ENCODE data around the gene VDAC1. TPM values are rescaled to one million over a fixed set of nuclear protein-coding genes. Genes with fewer than 3 reads are reported as not detected.
"Not testable (repeated sequence)": the region's sequence is repeated elsewhere in the genome, so short reads cannot be mapped to it uniquely, and the experiment has no call there.

VDAC1 gene
- total and polyA plus RNA-seq, 2 experiments from 2014 or later, result 216 to 282 TPM

GRCh38 chr5:133957591-133957990, 47.2 kb downstream of the VDAC1 start:
- Histone ChIP-seq H3K4me3 (no peak overlapping the region), H3K27ac (no peak overlapping the region), H3K36me3 (replicated peaks; ENCODE audit: insufficient read depth, low read depth) (no peaks in the 10 kb centered on the region), H4K20me1 (ENCODE audit: insufficient read depth, poor library complexity, severe bottlenecking) (no peaks in the 10 kb centered on the region), H3K9me3 (ENCODE audit: low read depth) (no peaks in the 10 kb centered on the region), H3K4me2 (no peak overlapping the region), H3K4me1 (ENCODE audit: insufficient read depth) (no peaks in the 10 kb centered on the region), H3K9me2 (replicated peaks; ENCODE audit: insufficient read depth) (no peaks in the 10 kb centered on the region), H3K79me2 (peaks cover 29% of the 10 kb centered on the region), H2AFZ (no peak overlapping the region), H3K27me3 (no peaks in the 10 kb centered on the region)
- DNase-seq (ENCODE audit: low spot score), result no peak
- WGBS (ENCODE audit: low lambda C conversion rate, missing lambda C conversion rate), result 74% methylated on average over 1 of the region's 1 CpG
- TF ChIP-seq EZH2 (IDR thresholded peaks at IDR 0.05; ENCODE audit: borderline replicate concordance), result no peak
- no peak for TF ChIP-seq EZH2phosphoT487 (IDR thresholded peaks at IDR 0.05; ENCODE audit: low read depth, severe bottlenecking, unreplicated experiment)
- TF ChIP-seq CTCF (IDR thresholded peaks at IDR 0.05; ENCODE audit: poor library complexity), result no peak

- H3K9me2 ChIP-seq (replicated peaks; ENCODE audit: insufficient read depth), result no peaks in the 10 kb centered on the region
- H3K27me3 ChIP-seq, result no peaks in the 10 kb centered on the region
- 94% methylated on average over 4 of the region's 4 CpGs for WGBS (ENCODE audit: low lambda C conversion rate, missing lambda C conversion rate)
- no peaks in the 10 kb centered on the region for H3K9me3 ChIP-seq (ENCODE audit: low read depth)
- no peak for DNase-seq (ENCODE audit: low spot score)
- H3K4me3 ChIP-seq, result no peak overlapping the region
- no peak overlapping the region for H2AFZ ChIP-seq
- TF ChIP-seq EZH2phosphoT487 (IDR thresholded peaks at IDR 0.05; ENCODE audit: low read depth, severe bottlenecking, unreplicated experiment), result no peak
- no peak for TF ChIP-seq CTCF (IDR thresholded peaks at IDR 0.05; ENCODE audit: poor library complexity)
- no peak for TF ChIP-seq EZH2 (IDR thresholded peaks at IDR 0.05; ENCODE audit: borderline replicate concordance)
- peaks cover 24% of the 10 kb centered on the region for H3K79me2 ChIP-seq
- no peaks in the 10 kb centered on the region for H3K4me1 ChIP-seq (ENCODE audit: insufficient read depth)
- no peaks in the 10 kb centered on the region for H3K36me3 ChIP-seq (replicated peaks; ENCODE audit: insufficient read depth, low read depth)
- H3K27ac ChIP-seq, result no peak overlapping the region
- H3K4me2 ChIP-seq, result no peak overlapping the region
- H4K20me1 ChIP-seq (ENCODE audit: insufficient read depth, poor library complexity, severe bottlenecking), result no peaks in the 10 kb centered on the region
These were observed 47.7 kb downstream of the VDAC1 start for GRCh38 chr5:133957080-133957479.

- H3K36me3 ChIP-seq (replicated peaks; ENCODE audit: insufficient read depth, low read depth); H4K20me1 ChIP-seq (ENCODE audit: insufficient read depth, poor library complexity, severe bottlenecking); H3K9me2 ChIP-seq (replicated peaks; ENCODE audit: insufficient read depth); H3K4me2 ChIP-seq; H3K4me3 ChIP-seq; H3K27ac ChIP-seq; H3K9me3 ChIP-seq (ENCODE audit: low read depth); H3K27me3 ChIP-seq; DNase-seq (ENCODE audit: low spot score); H2AFZ ChIP-seq; H3K4me1 ChIP-seq (ENCODE audit: insufficient read depth): not testable (repeated sequence)
- WGBS (ENCODE audit: low lambda C conversion rate, missing lambda C conversion rate), result 89% methylated on average over 1 of the region's 1 CpG
- H3K79me2 ChIP-seq, result peaks cover 16% of the 10 kb centered on the region
These were observed 48.6 kb downstream of the VDAC1 start for GRCh38 chr5:133956196-133956595.

- no peak overlapping the region for H3K4me3 ChIP-seq
- H3K9me3 ChIP-seq (ENCODE audit: low read depth), result no peaks in the 10 kb centered on the region
- TF ChIP-seq EZH2phosphoT487 (IDR thresholded peaks at IDR 0.05; ENCODE audit: low read depth, severe bottlenecking, unreplicated experiment) (no peak), CTCF (IDR thresholded peaks at IDR 0.05; ENCODE audit: poor library complexity) (no peak), EZH2 (IDR thresholded peaks at IDR 0.05; ENCODE audit: borderline replicate concordance) (no peak)
- H4K20me1 ChIP-seq (ENCODE audit: insufficient read depth, poor library complexity, severe bottlenecking), result no peaks in the 10 kb centered on the region
- H3K79me2 ChIP-seq, result peaks cover 6% of the 10 kb centered on the region
- DNase-seq (ENCODE audit: low spot score), result no peak
- no peaks in the 10 kb centered on the region for H3K36me3 ChIP-seq (replicated peaks; ENCODE audit: insufficient read depth, low read depth)
- H3K4me1 ChIP-seq (ENCODE audit: insufficient read depth), result no peaks in the 10 kb centered on the region
- H3K27me3 ChIP-seq, result no peaks in the 10 kb centered on the region
- no peaks in the 10 kb centered on the region for H3K9me2 ChIP-seq (replicated peaks; ENCODE audit: insufficient read depth)
- H3K4me2 ChIP-seq, result no peak overlapping the region
- H3K27ac ChIP-seq, result no peak overlapping the region
- WGBS (ENCODE audit: low lambda C conversion rate, missing lambda C conversion rate), result 87% methylated on average over 10 of the region's 10 CpGs
- no peak overlapping the region for H2AFZ ChIP-seq
These were observed 51.1 kb downstream of the VDAC1 start for GRCh38 chr5:133953568-133954145.
